ENCODE results near the gene LRP1B. TPM values are rescaled to one million over a fixed set of nuclear protein-coding genes. Genes with fewer than 3 reads are reported as not detected.

The LRP1B gene
- polyA plus RNA-seq, 1 of the 3 experiments (the other 2 are of a cell fraction): 0.28 TPM

DNA sequence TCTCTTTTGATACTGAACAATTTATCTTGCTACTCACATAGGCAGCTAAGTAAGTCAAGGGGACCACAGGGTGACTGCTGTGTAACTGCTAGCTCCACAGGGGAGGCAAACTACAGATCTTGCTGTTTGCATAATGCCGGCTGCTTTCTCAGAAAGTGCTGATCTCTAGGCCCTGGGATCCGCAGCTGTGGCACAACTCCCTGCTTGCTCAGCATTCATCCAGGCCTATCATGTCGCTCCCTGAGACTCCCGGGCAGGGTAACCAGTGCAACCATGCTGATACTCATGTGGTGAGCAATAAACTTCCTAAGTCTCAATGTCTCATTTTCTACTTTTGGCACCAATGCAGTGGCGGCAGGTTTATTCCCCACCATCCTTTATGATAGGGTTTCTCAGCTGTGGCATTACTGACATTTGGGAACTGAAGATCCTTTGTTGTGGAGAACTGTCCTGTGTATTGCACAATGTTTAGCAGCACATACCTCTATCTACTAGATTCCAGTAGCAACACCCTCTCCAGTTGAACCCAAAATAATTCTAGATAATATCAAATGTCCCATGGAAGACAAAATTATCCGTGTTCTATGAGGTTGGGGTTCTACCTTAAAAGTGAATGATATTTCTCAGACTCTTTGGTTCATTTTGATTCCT, 1101.3 kb downstream of the LRP1B start:
- TF ChIP-seq RAD21 (IDR thresholded peaks at IDR 0.05; ENCODE audit: low read length): no peak
- TF ChIP-seq MXI1 (IDR thresholded peaks at IDR 0.05; ENCODE audit: low read depth, low read length): no peak
- no peak for TF ChIP-seq TCF12 (IDR thresholded peaks at IDR 0.05)
- TF ChIP-seq FOXM1 (IDR thresholded peaks at IDR 0.05; ENCODE audit: low read depth): no peak
- TF ChIP-seq GATA2 (CRISPR knock-in tag; IDR thresholded peaks at IDR 0.05): no peak
- TF ChIP-seq, protein P1, sequence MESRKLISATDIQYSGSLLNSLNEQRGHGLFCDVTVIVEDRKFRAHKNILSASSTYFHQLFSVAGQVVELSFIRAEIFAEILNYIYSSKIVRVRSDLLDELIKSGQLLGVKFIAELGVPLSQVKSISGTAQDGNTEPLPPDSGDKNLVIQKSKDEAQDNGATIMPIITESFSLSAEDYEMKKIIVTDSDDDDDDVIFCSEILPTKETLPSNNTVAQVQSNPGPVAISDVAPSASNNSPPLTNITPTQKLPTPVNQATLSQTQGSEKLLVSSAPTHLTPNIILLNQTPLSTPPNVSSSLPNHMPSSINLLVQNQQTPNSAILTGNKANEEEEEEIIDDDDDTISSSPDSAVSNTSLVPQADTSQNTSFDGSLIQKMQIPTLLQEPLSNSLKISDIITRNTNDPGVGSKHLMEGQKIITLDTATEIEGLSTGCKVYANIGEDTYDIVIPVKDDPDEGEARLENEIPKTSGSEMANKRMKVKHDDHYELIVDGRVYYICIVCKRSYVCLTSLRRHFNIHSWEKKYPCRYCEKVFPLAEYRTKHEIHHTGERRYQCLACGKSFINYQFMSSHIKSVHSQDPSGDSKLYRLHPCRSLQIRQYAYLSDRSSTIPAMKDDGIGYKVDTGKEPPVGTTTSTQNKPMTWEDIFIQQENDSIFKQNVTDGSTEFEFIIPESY (IDR thresholded peaks at IDR 0.05; ENCODE audit: borderline replicate concordance, low read depth): no peak
- TF ChIP-seq NFIC (IDR thresholded peaks at IDR 0.05; ENCODE audit: borderline replicate concordance): no peak
- TF ChIP-seq, protein P2, sequence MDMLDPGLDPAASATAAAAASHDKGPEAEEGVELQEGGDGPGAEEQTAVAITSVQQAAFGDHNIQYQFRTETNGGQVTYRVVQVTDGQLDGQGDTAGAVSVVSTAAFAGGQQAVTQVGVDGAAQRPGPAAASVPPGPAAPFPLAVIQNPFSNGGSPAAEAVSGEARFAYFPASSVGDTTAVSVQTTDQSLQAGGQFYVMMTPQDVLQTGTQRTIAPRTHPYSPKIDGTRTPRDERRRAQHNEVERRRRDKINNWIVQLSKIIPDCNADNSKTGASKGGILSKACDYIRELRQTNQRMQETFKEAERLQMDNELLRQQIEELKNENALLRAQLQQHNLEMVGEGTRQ (IDR thresholded peaks at IDR 0.05; ENCODE audit: borderline replicate concordance, low read depth, low read length): no peak
- TF ChIP-seq FOSL2 (IDR thresholded peaks at IDR 0.05; ENCODE audit: borderline replicate concordance, low read depth): no peak
- TF ChIP-seq FOXJ3 (CRISPR knock-in tag; IDR thresholded peaks at IDR 0.05): no peak
- no peak for TF ChIP-seq RFX5 (IDR thresholded peaks at IDR 0.05; ENCODE audit: low read length)
- no peak for TF ChIP-seq SMC3 (IDR thresholded peaks at IDR 0.05; ENCODE audit: low read depth, low read length)
- TF ChIP-seq TEAD4 (IDR thresholded peaks at IDR 0.05; ENCODE audit: borderline replicate concordance, insufficient read depth): no peak
- Histone ChIP-seq H3K36me3 (replicated peaks in 1 of 2; ENCODE audit: control insufficient read depth in 1 of 2, insufficient read depth in 2 of 2, low read length in 1 of 2) (no peaks in the 10 kb centered on the region), H3K9ac (no peak overlapping the region), H2AFZ (ENCODE audit: low read depth) (no peak overlapping the region), H3K27me3 (ENCODE audit: insufficient read depth) (no peaks in the 10 kb centered on the region), H3K4me1 (ENCODE audit: control insufficient read depth in 1 of 2, insufficient read depth in 2 of 2, low read depth in 1 of 2, low read length in 1 of 2) (no peaks in the 10 kb centered on the region; a peak in 1 of 4 replicates), H3K4me3 (ENCODE audit: low read depth in 2 of 2, low read length in 1 of 2) (no peak overlapping the region), H3K9me3 (no peaks in the 10 kb centered on the region), H3K4me2 (no peak overlapping the region), H3F3A (replicated peaks; ENCODE audit: insufficient read depth) (peaks cover 12% of the 10 kb centered on the region), H3K79me2 (ENCODE audit: insufficient read depth) (no peaks in the 10 kb centered on the region), H3K27ac (ENCODE audit: low read depth in 2 of 2, low read length in 1 of 2) (no peak overlapping the region), H4K20me1 (ENCODE audit: insufficient read depth) (no peaks in the 10 kb centered on the region), H3K9me2 (no peaks in the 10 kb centered on the region)
- DNase-seq: no peak
- ChIA-PET CTCF (no interaction called here), POLR2A (no interaction called here)
- 94% methylated on average over 6 of the region's 6 CpGs for WGBS (ENCODE audit: low lambda C conversion rate)

DNA sequence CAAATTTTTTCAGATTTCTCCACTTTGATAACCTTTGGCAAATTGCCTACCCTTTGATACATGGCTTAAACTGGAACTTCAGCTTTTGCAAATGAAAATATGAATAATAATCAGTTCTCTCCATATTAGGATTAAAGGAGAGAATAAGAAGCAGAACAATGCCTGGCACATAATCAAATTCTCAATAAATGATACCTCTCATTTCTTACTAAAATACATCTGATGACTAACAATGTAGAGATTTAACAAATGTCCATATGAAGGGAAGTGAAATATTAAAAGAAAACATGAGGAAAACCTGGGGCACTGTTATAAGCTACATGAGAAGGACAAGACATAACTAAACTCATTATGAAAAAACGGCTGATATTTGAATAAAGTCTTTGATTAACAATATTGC, 1103.6 kb downstream of the LRP1B start:
- no peak overlapping the region for H2AFZ ChIP-seq (ENCODE audit: low read depth)
- H3K9me2 ChIP-seq: no peaks in the 10 kb centered on the region
- H3K4me1 ChIP-seq (ENCODE audit: control insufficient read depth in 1 of 2, insufficient read depth in 2 of 2, low read depth in 1 of 2, low read length in 1 of 2): no peaks in the 10 kb centered on the region; a peak in 2 of 4 replicates
- H3K4me2 ChIP-seq: no peak overlapping the region
- WGBS (ENCODE audit: low lambda C conversion rate): 63% methylated on average over 1 of the region's 1 CpG
- peaks cover 12% of the 10 kb centered on the region for H3F3A ChIP-seq (replicated peaks; ENCODE audit: insufficient read depth)
- H3K4me3 ChIP-seq (ENCODE audit: low read depth in 2 of 2, low read length in 1 of 2): no peak overlapping the region
- TF ChIP-seq, protein P3, sequence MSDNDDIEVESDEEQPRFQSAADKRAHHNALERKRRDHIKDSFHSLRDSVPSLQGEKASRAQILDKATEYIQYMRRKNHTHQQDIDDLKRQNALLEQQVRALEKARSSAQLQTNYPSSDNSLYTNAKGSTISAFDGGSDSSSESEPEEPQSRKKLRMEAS (IDR thresholded peaks at IDR 0.05; ENCODE audit: low read depth): no peak
- no peak for TF ChIP-seq EZH2phosphoT487 (IDR thresholded peaks at IDR 0.05; ENCODE audit: borderline replicate concordance, low read depth)
- no peak for TF ChIP-seq FOSL2 (IDR thresholded peaks at IDR 0.05; ENCODE audit: borderline replicate concordance, low read depth)
- TF ChIP-seq MXI1 (IDR thresholded peaks at IDR 0.05; ENCODE audit: low read depth, low read length): no peak
- no peak for TF ChIP-seq GATA2 (CRISPR knock-in tag; IDR thresholded peaks at IDR 0.05)
- TF ChIP-seq ELF1 (IDR thresholded peaks at IDR 0.05): no peak
- no peak for DNase-seq
- no peaks in the 10 kb centered on the region for H3K36me3 ChIP-seq (replicated peaks in 1 of 2; ENCODE audit: control insufficient read depth in 1 of 2, insufficient read depth in 2 of 2, low read length in 1 of 2)
- ChIA-PET CTCF (no interaction called here), POLR2A (no interaction called here)
- H3K27ac ChIP-seq (ENCODE audit: low read depth in 2 of 2, low read length in 1 of 2): no peak overlapping the region
- H3K27me3 ChIP-seq (ENCODE audit: insufficient read depth): no peaks in the 10 kb centered on the region
- no peak overlapping the region for H3K9ac ChIP-seq
- no peaks in the 10 kb centered on the region for H3K79me2 ChIP-seq (ENCODE audit: insufficient read depth)
- no peaks in the 10 kb centered on the region for H4K20me1 ChIP-seq (ENCODE audit: insufficient read depth)
- no peaks in the 10 kb centered on the region for H3K9me3 ChIP-seq
